GM12873 (cell line): Measurements from ENCODE around the gene FCER2.

Source experiments
- TF ChIP-seq, protein P1 (sequence below): IDR thresholded peaks from 2 replicates; pipeline ENCODE4 v1.5.1; 2012; ENCODE audit warnings: low read depth, mild to moderate bottlenecking, moderate library complexity, low read length, control low read depth; ENCODE audit not compliant: insufficient read depth; ENCODE audit errors: missing control alignments

The FCER2 gene

DNA sequence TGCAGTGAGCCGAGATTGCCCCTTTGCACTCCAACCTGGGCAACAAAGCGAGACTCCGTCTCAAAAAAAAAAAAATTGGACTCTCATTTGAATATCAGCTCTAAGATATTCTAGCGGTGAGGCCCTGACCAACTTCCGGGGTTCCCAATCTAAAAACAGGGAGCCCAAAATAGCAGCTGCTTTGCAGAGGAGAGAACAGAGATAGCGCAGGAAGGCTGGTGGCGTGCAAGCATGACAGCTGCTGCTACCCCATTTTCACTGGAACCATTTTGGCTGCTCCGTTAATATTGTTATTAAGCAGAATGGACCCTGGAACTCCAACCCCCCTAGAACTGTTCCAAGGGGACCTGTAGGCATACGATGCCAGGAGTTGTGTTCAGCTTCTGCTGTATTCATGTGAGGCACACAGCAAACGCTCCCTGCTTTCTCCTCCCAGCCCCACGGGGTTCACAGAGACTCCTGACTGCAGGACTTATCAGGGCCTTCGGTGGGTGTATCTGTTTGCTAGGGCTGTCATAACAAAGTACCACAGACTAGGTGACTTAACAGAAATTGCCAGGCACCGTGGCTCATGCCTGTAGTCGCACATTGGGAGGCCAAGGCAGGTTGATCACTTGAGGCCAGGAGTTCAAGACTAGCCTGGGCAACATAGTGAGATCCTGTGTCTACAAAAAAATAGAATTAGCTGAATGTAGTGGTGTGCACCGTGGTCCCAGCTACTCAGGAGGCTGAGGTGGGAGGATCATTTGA lies 53.5 kb downstream of the FCER2 start:
- TF ChIP-seq, protein P1, sequence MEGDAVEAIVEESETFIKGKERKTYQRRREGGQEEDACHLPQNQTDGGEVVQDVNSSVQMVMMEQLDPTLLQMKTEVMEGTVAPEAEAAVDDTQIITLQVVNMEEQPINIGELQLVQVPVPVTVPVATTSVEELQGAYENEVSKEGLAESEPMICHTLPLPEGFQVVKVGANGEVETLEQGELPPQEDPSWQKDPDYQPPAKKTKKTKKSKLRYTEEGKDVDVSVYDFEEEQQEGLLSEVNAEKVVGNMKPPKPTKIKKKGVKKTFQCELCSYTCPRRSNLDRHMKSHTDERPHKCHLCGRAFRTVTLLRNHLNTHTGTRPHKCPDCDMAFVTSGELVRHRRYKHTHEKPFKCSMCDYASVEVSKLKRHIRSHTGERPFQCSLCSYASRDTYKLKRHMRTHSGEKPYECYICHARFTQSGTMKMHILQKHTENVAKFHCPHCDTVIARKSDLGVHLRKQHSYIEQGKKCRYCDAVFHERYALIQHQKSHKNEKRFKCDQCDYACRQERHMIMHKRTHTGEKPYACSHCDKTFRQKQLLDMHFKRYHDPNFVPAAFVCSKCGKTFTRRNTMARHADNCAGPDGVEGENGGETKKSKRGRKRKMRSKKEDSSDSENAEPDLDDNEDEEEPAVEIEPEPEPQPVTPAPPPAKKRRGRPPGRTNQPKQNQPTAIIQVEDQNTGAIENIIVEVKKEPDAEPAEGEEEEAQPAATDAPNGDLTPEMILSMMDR = no peak

DNA sequence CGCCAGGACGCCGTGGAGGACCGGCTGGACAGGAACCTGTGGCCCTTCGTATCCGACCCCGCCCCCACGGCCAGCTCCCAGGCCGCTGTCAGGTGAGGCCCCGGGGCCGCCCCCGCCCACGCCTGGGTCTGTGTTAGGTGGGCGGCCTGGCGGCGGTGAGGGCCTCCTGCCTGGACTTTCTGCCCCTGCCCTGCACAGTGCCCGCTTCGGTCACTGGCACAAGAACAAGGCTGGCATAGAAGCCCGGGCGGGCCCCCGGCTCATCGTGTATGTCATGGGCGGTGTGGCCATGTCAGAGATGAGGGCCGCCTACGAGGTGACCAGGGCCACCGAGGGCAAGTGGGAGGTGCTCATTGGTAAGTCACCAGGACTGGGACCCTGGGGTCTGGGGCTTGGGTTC lies 54.8 kb downstream of the FCER2 start:
- TF ChIP-seq, protein P1 = no peak

DNA sequence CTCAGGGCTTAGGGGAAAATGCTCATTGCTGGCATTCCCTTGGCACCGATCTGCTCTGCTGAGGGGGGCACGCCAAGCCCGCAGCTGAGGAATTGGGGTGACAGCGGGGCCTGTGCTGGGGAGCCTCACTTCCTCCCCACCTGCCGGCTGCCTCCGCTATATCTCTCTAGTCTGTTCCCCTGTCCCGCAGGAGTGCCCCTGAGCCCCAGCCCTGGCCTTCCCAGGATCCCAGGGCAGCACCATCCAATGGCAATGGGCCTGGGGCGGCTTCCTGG lies 55.6 kb downstream of the FCER2 start:
- TF ChIP-seq, protein P1 = no peak

DNA sequence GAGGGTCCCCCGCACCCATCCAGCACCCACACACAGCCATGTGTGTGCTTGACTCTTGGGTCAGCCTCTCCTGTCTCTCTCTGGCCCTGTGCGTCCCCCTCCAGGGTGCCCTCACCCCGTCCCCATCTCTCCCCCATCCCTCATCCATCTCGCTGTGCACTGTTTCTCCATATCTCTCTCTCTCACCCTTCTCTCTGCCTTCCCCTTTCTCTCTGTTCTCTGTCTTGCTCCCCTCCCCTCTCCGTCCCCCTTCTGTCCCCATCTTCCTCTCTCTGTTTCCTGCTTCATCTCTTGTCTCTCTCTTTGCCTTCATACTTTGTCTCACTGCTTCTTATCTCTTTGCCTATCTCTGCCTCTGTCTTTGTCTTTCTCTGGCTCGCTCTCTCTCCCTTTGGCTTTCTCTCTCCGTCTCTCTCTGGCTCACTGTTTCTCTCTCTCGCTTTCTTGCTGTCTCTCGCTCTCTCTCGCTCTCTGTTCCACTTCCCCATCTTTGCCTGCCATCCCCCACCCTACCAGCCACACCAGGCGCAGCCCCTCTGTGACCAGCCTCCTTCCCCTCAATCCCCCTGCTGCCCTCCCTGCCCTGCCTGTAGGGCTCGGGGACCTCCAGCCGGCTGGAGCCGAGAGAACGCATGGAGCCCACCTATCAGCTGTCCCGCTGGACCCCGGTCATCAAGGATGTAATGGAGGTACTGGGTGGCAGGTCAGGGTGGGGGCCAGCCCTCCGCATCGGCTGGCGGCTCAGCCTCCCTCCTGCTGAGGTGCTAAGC lies 56.1 kb downstream of the FCER2 start:
- TF ChIP-seq, protein P1 = no peak

DNA sequence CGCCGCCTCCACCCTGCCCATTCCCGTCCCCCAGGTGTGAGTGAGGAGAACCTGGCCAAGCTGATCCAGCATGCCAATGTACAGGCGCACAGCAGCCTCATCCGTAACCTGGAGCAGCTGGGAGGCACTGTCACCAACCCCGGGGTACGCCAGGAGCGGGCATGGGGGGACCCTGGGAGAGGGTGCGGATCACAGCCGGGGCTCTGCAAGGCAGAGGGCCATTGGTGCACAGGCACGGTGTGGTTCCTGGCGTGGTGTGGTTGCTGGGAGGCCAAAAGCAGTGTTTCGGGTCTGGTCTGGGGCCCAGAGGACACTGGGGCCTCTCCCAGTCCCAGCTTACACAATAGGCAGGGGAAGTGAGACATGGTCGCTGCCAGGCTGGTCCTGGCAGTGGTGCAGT lies 56.8 kb downstream of the FCER2 start:
- TF ChIP-seq, protein P1 = no peak

DNA sequence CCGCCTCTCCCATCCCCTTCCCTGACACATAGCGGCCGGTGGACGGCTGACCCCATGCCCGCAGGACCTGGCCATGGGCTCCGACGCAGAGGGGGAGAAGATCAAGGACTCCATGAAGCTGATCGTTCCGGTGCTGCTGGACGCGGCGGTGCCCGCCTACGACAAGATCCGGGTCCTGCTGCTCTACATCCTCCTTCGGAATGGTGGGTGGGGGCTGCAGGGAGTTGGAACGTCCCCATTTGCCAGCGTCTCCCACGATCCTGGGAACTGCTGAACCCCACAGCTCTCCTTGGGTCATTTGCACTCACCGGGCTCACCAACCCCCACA lies 57.4 kb downstream of the FCER2 start:
- TF ChIP-seq, protein P1 = no peak

DNA sequence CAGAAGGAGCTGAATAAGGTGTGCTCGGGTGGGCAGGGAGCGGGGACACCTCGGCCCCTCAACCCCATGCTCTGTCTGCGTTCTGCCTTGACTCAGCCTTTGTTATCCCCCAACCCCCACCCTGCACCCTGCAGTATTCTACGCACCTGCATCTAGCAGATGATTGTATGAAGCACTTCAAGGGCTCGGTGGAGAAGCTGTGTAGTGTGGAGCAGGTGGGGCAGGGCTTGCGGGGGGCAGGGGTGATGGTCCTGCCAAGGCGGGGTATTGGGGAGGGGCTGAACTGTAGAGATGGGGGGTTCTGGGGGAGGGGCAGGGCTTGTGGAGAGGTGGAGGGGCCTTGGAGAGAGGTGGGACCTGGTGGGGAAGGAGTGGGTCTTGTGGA lies 58.9 kb downstream of the FCER2 start:
- TF ChIP-seq, protein P1 = no peak
